ENCODE results near the gene MEF2C.

DNA sequence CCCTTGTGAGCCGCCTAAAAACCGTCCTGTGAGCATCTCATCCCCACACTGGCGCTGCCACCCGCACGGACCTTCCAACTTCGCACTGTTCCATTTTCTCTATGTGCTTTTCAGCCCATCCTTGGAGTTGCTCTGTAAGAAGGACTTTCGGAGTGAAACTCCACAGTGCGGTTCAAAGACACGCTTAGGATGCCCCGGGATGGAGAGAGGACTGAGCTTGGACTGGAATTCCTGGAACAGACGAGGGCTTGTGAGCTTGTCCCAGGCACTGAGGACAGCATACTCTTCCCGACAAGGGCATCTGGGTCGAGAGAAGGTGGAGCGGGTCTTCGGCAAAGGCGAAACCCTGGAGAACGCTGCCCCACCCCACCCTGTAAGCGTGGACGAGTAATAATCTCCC lies 187.8 kb downstream of the MEF2C start:
- no peak for TF ChIP-seq CTCF (IDR thresholded peaks at IDR 0.05; ENCODE audit: low read depth, low read length, missing input control)
- TF ChIP-seq MAX (IDR thresholded peaks at IDR 0.05), result no peak
- TF ChIP-seq, protein P1, sequence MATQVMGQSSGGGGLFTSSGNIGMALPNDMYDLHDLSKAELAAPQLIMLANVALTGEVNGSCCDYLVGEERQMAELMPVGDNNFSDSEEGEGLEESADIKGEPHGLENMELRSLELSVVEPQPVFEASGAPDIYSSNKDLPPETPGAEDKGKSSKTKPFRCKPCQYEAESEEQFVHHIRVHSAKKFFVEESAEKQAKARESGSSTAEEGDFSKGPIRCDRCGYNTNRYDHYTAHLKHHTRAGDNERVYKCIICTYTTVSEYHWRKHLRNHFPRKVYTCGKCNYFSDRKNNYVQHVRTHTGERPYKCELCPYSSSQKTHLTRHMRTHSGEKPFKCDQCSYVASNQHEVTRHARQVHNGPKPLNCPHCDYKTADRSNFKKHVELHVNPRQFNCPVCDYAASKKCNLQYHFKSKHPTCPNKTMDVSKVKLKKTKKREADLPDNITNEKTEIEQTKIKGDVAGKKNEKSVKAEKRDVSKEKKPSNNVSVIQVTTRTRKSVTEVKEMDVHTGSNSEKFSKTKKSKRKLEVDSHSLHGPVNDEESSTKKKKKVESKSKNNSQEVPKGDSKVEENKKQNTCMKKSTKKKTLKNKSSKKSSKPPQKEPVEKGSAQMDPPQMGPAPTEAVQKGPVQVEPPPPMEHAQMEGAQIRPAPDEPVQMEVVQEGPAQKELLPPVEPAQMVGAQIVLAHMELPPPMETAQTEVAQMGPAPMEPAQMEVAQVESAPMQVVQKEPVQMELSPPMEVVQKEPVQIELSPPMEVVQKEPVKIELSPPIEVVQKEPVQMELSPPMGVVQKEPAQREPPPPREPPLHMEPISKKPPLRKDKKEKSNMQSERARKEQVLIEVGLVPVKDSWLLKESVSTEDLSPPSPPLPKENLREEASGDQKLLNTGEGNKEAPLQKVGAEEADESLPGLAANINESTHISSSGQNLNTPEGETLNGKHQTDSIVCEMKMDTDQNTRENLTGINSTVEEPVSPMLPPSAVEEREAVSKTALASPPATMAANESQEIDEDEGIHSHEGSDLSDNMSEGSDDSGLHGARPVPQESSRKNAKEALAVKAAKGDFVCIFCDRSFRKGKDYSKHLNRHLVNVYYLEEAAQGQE (IDR thresholded peaks at IDR 0.05), result no peak
